Tibial artery (tissue), 4 donors: ENCODE results near the gene AP3B2.

ENCODE experiments used
- DNase-seq, 2 donors: peaks; one replicate each; pipeline ENCODE4 v3.0.0-alpha.2; 2019
- H3K27ac ChIP-seq, 2 donors: fragments of 200-600 bp; sonication (generic) in 1 of 2; 1 replicate in 1 of 2; 2 replicates in 1 of 2; pipeline ENCODE4 v1.5.1; 2018 to 2019; ENCODE audit warnings: mild to moderate bottlenecking in 1 of 2
- H3K27me3 ChIP-seq, 2 donors: fragments of 200-600 bp; sonication (generic) in 1 of 2; one replicate each; pipeline versions ENCODE4 v1.5.1 to v1.6.0; 2016 to 2019
- H3K36me3 ChIP-seq, 3 donors: fragments of 200-600 bp; sonication (generic) in 2 of 3; one replicate each; pipeline ENCODE4 v1.5.1; 2016 to 2019; ENCODE audit warnings: mild to moderate bottlenecking in 2 of 3
- H3K4me1 ChIP-seq, 4 donors: fragments of 200-600 bp; sonication (generic) in 2 of 4; 1 replicate in 3 of 4; 2 replicates in 1 of 4; pipeline ENCODE4 v1.5.1; 2016 to 2019
- H3K4me3 ChIP-seq, 2 donors: fragments of 200-600 bp; sonication (generic) in 1 of 2; 1 replicate in 1 of 2; 2 replicates in 1 of 2; pipeline ENCODE4 v1.5.1; 2018 to 2019; ENCODE audit warnings: mild to moderate bottlenecking in 2 of 2
- H3K9me3 ChIP-seq, 3 donors: fragments of 200-600 bp; sonication (generic) in 1 of 3; one replicate each; pipeline ENCODE4 v1.5.1; 2016 to 2019
- intact Hi-C: fragments of 100-400 bp; cut with DNase I; formaldehyde crosslinking; loops from one replicate; pipeline ENCODE4 v1.15.0; 2023; ENCODE audit warnings: low total_unique reads
- TF ChIP-seq, protein P1 (sequence below), 2 experiments: fragments of 200-600 bp in 1 of 2; fragments of 450-650 bp in 1 of 2; IDR thresholded peaks; one replicate each; pipeline ENCODE4 v1.5.1; 2017 to 2019; ENCODE audit warnings: antibody characterized with exemption in 2 of 2, mild to moderate bottlenecking in 1 of 2, moderate library complexity in 1 of 2

The AP3B2 gene

DNA sequence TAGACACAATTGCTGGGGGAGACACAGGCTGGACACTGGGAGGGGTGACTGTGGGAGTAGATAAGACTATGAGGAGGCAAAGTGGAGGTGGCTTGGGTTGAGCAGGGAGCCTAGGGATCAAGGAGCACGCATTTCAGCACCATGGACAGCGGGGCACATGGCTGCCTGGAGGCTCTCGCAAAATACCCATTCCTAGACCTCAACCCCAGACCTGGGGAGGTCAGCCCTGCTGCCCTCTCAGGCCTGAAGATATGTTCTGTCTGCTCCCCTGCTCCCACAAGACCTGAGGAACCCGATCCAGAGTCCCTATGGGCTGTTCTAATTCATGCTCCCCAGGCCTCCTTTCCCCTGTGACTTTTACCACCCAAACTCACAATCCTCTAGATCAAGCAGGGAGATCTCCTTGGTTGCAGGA is 46.5 kb downstream of the AP3B2 start:
- no peak overlapping the region for H3K27ac ChIP-seq
- H3K4me3 ChIP-seq, result no peak overlapping the region
- intact Hi-C loops, result no loop called here
- H3K36me3 ChIP-seq, result no peaks in the 10 kb centered on the region
- H3K4me1 ChIP-seq, result no peaks in the 10 kb centered on the region
- TF ChIP-seq, protein P1, sequence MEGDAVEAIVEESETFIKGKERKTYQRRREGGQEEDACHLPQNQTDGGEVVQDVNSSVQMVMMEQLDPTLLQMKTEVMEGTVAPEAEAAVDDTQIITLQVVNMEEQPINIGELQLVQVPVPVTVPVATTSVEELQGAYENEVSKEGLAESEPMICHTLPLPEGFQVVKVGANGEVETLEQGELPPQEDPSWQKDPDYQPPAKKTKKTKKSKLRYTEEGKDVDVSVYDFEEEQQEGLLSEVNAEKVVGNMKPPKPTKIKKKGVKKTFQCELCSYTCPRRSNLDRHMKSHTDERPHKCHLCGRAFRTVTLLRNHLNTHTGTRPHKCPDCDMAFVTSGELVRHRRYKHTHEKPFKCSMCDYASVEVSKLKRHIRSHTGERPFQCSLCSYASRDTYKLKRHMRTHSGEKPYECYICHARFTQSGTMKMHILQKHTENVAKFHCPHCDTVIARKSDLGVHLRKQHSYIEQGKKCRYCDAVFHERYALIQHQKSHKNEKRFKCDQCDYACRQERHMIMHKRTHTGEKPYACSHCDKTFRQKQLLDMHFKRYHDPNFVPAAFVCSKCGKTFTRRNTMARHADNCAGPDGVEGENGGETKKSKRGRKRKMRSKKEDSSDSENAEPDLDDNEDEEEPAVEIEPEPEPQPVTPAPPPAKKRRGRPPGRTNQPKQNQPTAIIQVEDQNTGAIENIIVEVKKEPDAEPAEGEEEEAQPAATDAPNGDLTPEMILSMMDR (IDR thresholded peaks at IDR 0.05), result no peak
- peaks cover 0 to 9% of the 10 kb centered on the region in 2 donors for H3K27me3 ChIP-seq
- DNase-seq, result no peak
- no peaks in the 10 kb centered on the region for H3K9me3 ChIP-seq

DNA sequence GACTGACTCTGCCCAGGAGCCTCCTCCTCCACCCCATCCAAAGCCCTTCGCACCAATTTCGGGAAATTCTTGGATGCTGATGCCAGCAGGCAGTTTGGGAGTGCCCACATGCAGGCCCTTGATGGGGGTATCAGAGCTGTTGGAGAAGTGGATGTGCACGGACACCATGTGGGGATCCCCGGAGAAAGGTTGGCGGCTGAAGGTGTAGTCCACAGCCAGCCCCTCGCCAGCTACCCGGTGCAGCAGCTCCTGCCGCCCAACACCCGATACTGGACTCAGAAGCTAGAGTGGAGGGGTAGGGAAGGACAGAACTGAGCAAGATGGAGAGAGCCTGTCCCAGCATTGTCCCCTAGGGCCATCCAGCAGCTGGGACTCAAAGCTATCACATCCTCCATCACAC is 47.0 kb downstream of the AP3B2 start:
- TF ChIP-seq, protein P1 (IDR thresholded peaks at IDR 0.05), result no peak
- no peaks in the 10 kb centered on the region for H3K9me3 ChIP-seq
- H3K27me3 ChIP-seq, result peaks cover 0 to 9% of the 10 kb centered on the region in 2 donors
- intact Hi-C loops, result no loop called here
- H3K27ac ChIP-seq, result no peak overlapping the region
- H3K4me3 ChIP-seq, result no peak overlapping the region
- no peaks in the 10 kb centered on the region for H3K36me3 ChIP-seq
- no peak for DNase-seq
- no peaks in the 10 kb centered on the region for H3K4me1 ChIP-seq

DNA sequence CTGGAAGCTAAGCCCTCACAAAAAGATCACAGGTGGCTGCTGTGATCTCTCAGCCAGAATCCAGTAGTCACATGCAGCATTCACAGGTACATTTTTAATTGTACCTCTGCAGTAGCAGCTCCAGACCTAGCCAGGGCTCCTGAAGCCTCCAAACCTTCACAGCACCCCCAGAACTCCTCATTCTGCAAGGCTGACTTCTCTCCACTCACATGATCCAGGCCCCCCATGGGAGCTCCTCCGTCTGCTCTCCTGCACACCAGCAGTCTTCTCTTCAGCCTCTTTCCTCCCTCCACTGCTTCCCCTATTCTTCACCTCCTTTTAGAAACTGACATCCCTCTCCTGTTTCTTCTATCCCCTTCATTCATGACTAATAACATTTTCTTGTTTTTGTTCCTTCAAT is 49.3 kb downstream of the AP3B2 start:
- peaks cover 0 to 9% of the 10 kb centered on the region in 2 donors for H3K27me3 ChIP-seq
- H3K4me1 ChIP-seq, result no peaks in the 10 kb centered on the region
- no peak for DNase-seq
- H3K27ac ChIP-seq, result no peak overlapping the region
- intact Hi-C loops, result no loop called here
- TF ChIP-seq, protein P1 (IDR thresholded peaks at IDR 0.05), result no peak
- H3K36me3 ChIP-seq, result no peaks in the 10 kb centered on the region
- no peaks in the 10 kb centered on the region for H3K9me3 ChIP-seq
- no peak overlapping the region for H3K4me3 ChIP-seq

DNA sequence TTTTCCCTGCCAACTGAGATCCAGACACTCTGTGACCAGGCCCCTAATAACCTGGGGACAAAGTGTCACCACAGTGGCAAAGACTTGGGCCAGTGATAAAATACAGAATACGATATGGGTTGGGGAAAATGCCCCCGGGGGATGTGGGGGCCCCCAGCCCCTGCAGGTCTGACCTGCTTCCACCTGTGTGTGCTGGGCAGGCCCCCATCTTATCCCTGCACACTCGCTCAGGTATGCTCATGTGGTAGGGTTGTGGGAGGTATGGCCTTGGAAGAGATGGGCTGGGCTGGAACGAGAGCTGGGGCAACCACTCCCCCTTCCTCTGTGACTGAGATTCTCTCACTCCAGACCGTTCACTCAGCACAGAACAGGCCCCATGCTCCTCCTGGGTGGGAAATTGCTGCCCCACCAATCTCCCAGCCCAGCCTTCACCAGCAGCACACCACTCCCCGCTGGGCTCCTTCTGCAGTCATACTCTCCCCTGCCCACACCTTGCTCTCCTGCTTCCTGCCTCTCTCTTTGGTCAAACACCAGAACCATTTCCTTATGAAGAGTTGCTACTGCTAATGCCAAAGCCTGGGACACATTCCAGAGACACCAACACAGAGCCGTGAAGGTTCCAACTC is 52.9 kb downstream of the AP3B2 start:
- Histone ChIP-seq H3K4me3 (no peak overlapping the region), H3K36me3 (no peaks in the 10 kb centered on the region), H3K27me3 (no peaks in the 10 kb centered on the region), H3K4me1 (no peaks in the 10 kb centered on the region), H3K27ac (no peak overlapping the region), H3K9me3 (no peaks in the 10 kb centered on the region)
- no peak for DNase-seq
- intact Hi-C loops, result no loop called here
- TF ChIP-seq, protein P1 (IDR thresholded peaks at IDR 0.05), result no peak

DNA sequence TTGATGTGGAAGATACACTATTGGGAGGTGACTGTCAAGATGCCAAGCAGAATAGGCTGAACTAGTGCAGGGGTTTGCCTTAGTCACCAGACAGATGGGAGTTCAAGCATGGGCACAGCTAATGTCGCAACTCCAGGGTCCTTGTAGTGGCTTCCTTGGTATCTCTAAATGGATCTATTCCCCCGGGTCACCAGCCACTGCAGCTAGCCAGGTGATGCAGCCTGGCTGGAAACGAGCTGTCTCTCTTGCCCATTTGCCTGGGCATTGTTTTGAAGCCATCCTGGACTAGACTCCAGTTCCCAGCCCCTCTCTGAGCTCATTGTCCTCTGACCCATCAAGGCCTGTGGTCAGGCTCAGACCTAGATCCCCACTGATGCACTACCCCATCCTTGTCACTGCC is 54.1 kb downstream of the AP3B2 start:
- no peaks in the 10 kb centered on the region for H3K27me3 ChIP-seq
- intact Hi-C loops, result no loop called here
- no peak overlapping the region for H3K4me3 ChIP-seq
- TF ChIP-seq, protein P1 (IDR thresholded peaks at IDR 0.05), result no peak
- no peaks in the 10 kb centered on the region for H3K4me1 ChIP-seq
- H3K9me3 ChIP-seq, result no peaks in the 10 kb centered on the region
- no peaks in the 10 kb centered on the region for H3K36me3 ChIP-seq
- no peak overlapping the region for H3K27ac ChIP-seq
- no peak for DNase-seq
